CD4-positive, alpha-beta T cell treated with Interleukin-17A for 1 hour (primary cell): ENCODE data around the gene PRKN.
A peak's percentile ranks its signal among the peaks of the same experiment; 100 is the strongest.

ENCODE experiments used
- DNase-seq: peaks from one replicate; pipeline ENCODE4 v3.0.0-alpha.2; 2020

The PRKN gene

DNA sequence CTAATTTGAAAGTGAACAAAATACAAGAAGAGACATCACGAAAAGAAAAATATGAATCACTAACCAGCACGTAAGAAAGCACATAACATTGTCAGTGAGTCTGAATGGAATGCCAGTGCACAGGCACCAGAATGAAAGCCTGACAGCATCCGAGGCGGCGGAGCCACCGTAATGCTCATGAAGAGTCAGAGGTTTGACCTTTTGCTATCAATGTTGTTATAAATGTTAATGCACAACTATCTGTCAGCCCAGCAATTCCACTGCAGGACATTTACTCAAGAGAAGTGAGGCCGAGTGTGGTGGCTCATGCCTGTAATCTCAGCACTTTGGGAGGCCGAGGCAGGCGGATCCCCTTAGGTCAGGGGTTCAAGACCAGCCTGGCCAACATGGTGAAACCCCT is 562.1 kb downstream of the PRKN start:
- no peak for DNase-seq

DNA sequence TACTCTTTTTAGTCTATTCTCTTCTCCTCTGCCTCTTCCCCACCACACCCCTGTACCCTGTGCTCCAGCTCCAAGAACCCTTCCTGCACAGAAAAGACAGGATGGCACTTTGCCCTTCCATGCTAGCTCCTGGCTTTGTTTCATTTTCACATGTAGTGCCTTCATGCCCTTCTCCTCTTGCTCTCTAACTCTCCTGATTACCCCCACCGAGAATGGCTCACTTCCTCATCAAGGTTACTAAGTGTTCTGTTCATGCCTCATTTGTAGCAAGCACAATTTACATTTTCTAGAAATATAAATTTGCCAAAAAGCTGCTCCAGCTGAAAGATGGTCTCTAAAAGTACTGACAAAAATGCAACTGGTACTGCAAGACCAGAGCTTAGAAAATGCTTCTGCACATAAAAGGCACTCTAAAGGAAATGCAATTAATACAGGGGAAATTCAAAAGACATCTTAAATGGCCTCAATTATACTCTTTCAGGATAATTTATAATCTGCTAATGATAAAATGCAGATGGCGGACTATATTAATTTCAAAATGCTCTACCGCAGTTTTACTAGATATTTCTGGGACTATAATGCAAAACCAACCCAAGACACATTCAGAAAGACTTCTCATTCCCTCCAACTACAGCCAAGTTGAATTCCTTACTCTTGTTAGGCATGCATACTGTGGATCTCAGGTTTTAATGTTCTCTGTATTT is 570.2 kb downstream of the PRKN start:
- DNase-seq: no peak

DNA sequence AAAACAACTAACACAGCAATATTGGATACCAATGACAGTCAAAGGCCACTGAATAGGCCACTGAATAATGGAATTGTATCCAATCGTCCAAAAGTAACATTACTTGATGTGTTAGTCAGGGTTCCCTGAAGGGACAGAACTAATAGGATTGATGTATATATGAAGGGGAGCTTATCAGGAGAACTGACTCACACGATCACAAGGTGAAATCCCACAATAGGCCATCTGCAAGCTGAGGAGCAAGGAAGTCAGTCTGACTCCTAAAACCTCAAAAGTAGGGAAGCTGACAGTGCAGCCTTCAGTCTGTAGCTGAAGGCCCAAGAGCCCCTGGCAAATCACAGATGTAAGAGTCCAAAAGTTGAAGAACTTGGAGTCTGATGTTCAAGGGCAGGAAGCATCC is 571.4 kb downstream of the PRKN start:
- no peak for DNase-seq

DNA sequence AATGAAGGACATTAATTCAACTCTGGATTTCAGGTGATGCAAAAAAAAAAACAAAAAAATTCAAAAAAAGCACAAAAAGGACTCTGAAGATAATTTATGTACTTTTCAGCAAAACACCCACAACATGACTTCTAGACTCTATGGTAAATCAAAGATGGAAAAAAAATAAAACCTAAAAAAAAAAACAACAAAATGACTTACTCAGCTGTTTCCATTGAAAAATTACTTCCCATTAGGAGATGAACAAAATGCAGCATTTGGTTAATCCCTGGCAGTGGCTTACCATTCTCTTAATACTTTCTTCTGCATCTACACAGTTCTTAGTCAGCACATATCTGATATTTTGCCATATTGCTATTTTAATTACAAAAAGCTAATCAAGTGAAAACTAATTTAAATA is 572.6 kb downstream of the PRKN start:
- no peak for DNase-seq

DNA sequence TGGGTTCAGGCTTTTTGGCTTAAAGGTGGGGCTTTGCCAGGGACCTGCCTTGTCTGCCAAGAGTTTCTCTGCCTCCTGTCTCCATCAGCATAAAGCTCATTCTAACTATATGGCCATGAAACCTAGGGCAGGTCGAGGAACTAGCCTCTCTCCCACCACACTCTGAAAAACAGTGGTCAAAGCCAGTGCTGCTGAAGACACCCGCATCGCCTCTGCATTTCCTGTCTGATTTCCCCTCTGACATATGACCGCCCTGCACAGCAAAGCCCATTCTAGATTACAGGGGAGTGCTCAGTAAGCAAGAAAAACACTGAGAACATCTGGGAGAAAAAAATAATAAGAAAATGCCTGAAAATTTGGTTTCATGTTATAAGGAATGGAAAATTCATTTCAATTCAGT is 573.6 kb downstream of the PRKN start:
- DNase-seq: no peak

DNA sequence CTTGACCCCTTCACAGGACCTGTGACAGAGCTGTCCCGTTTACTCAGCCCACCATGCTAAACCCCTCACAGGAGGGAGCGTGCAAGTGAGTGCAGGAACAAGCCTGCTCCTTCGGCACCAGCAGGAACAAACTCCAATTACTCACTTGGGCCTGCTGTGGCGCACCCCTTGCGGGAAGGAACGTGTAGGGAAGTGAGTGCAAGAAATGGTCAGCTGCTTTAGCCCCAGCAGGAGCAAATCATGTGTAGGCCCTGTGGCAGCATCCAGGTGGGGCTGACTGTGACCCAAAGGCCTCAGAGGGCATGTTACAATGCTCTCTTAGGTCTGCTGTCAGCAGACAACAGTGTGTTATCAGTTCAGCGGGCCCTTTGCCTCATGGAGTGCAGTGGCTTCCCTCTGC is 574.4 kb downstream of the PRKN start:
- no peak for DNase-seq

DNA sequence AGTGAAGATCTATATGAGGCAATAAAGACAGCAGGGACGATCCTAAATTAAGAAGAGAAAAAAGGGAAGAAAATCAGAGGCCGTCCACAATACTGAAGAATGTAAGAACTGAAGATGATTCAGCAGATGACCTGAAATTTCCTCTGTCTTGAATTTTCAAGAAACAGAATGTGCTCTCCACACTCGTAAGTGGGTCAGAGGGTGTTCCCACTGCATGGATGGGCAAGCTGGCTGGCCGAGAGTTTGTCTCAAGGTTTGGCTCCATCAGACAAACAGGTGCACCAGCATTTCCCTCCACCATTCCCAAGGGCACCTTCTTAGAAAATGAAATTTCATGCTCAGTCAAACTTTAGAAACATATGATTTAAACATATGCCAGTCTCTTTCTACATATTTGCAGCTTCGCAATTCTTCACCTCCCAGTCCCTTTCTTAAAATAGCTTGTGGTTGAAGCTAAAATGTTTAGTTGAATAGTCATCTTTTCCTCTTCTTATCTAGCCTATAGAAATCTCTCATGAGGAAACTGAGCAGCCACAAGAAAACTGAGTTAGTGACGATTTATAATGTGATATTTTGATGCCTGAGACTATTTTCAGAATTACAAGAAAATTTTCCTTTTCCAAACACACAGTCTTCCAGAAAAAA is 576.4 kb downstream of the PRKN start:
- DNase-seq: no peak

DNA sequence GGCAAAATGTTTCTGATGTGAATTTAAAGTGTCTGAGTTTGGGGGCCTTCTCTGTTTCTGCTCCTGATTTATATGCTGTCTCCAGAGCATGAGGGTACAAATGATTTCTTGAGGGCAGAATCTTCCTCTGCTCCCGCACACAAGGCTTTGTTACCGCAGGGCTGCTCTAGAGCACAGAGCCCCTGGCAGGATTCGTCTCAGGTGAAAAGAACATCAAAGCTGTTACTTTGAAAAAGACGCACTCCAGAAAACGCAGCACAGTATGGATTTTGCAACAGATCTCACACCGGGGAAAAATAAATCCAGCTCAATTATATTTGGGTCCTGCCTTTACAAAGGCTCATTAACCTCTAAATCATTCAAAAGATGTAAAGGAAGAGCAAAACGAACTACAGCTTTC is 577.3 kb downstream of the PRKN start:
- no peak for DNase-seq

DNA sequence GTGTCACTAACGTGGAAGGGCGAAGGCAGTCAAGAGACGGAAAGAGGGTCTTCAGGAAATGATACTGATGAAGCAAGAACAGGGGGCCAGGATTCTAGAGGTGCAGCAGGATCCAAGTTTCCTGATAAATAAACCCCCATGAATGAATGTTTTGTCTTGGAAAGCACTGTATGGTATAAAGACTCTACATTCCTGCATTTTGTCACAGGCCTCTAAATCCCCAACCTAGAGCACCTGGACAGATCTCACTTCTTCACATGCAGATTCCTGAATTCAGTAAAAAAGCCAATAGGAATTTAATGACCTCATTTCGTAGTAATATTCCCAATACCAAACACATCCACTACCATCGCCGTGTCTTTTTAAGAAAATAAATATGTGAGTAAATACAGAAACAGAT is 577.8 kb downstream of the PRKN start:
- DNase-seq: no peak

DNA sequence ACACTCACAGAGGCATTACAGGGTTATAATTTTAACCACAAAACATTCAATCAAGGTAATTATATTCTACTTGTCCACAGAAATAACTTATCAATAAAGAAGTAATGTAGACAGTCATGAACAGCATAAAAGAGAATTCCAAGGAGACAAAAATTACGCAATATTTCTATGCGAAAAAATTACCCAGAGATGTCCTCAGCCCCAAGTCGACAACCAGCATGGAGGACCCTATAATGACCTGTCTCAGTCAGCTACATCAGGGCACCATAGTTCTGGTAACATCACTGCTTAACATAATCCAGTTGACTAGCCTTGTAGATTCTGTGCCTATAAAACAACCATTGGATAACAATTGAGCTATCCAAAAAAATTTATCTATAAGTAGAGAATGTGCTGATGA is 579.8 kb downstream of the PRKN start:
- DNase-seq: no peak

DNA sequence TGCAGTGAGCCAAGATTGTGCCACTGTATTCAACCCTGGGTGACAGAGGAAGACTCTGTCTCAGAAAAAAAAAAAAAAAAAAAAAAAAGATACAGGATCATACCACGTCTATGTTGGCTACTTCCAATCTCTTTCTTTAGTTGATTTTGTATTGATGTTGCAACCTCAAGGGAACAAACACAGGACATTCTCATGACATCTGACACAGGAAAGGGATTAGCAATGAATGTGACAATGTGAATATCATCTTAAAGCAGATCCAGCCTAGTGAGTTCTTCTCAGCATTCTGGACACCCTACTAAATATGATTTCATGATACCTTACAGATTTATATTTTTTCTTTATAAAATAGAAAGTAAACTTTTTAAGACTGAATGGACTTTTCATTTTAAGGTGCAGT is 580.3 kb downstream of the PRKN start:
- no peak for DNase-seq

DNA sequence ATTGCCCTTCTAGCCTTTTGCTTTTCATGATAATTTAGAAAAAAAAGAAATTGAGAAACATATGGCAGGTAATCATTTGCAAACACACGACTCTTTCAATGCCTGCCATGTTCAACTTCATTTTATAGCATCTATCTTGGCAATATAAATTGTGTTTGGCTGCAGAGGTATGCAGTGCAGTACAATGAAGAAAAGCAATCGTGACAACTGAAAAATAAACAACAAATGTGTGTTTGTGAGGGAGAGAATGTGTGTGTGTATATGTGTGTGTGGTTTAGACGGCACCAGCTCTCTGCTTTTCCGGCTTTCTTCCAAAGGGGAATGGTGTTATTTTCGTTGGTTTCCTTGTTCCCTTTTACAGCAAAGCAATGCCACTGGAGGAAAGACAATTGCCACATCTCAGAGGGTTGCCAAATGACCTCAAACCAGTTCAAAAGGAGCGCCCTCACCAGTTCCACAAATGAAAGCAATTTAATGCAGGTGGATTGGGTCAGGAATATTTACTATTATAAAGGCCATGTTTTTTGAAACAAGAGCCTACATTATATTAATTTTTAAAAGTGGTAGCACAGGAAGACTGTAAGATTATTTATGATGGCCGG is 587.2 kb downstream of the PRKN start:
- no peak for DNase-seq

DNA sequence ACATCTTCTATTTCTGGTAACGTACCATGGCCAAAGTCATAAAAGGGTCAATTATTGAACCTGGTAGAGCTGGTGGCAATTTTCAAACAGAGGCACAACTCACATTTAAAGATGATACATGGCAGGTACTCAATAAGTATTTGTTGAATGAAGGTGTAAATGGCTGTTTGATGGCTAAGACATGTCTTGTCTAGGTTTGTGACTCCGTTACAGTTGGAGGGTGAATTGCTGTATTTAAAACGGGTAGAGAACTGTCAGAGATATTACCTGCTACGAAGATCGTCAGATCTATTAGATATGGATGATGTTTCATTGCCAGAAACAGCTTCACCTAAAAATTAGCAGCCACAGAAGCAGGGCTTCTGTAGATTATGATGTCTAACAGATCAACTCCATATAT is 601.9 kb downstream of the PRKN start:
- DNase-seq: no peak

DNA sequence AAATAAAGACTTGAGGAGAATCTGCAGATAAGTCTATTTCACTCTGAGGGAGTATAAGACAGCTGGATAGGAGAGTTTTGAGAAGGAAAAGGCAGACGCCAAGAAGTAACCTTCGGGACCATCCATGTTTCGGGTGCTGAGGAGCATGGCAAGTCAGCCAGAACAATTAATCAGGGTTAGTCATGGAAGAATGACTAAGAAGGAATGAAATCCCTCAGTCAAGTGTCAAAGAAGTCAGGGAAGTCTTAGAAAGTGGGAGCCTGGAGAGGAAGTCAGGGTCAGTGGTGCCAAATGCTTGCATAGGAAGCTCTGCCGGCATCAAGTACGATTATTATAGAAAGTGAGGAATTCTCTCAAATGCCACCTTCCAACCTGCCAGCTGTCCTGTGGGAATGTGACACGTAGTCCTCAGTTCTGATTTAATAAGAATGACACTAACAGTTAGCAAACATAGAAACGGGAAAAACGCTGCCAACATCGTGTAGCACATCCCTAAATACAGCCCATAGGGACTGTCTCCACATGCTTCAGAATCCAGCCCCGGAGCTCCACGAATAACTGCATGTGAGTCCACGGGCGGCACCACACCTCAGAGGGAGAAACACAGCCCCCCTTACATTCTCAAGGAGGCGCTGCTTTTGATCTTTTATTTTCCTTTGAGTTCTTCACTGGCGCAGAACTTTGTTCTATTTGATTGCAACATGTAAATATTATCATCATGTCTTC is 602.7 kb downstream of the PRKN start:
- DNase-seq: no peak

DNA sequence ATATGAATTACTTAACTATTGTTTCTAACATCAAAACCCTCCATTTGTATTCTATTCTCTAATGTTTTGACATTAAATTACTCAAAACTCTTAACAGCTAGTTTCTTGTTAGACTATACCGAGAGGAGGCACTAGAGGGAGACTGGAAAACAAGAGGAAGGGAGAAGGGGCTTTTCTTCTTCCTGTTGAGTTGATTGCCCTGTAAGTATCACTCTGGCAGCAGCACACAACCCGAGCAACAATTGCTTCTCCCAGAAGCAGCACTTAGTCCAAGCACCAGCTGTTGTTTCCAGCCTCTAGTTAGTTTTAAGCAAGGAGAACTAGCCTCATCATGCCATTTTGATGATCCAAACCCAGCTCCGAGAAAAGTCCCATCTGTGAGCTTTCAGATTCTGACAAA is 603.8 kb downstream of the PRKN start:
- no peak for DNase-seq

DNA sequence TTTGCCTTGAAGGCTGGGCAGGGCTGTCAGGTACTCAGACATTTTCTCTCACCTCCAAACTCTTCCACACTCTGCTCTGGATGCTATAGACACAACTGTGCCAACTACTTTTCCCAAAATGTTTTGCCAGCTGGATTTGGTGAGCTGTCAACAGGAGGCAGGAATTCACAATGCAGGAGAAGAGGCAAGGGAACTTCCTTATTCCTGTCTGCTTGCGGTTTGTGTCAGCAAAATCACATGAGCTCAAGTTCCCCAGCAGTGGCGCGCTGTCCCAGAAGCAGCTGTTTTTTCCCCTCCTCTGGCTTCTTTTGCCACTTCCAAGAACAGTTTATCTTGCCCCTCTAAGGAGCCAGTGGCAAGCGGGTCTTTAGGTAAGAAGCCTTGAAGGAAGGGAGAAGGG is 608.2 kb downstream of the PRKN start:
- peak; percentile 2 for DNase-seq

DNA sequence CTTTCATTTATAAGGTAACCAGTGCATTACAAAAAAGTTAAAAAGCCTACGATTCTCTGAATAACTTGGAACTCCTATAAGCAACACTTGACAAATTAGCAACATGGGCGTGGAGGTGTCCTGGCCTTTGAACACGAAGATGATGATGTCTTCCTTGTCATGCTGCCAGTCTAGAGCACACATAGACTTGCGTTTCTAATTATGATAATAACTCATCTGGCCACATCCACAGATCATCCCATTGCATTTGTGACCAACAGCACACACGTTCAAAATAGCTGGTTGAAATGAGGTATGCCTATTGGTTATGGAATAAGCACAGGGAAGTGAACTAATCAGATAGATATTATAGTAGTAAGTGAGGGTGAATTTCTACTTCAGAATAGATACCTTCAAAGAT is 608.9 kb downstream of the PRKN start:
- no peak for DNase-seq

DNA sequence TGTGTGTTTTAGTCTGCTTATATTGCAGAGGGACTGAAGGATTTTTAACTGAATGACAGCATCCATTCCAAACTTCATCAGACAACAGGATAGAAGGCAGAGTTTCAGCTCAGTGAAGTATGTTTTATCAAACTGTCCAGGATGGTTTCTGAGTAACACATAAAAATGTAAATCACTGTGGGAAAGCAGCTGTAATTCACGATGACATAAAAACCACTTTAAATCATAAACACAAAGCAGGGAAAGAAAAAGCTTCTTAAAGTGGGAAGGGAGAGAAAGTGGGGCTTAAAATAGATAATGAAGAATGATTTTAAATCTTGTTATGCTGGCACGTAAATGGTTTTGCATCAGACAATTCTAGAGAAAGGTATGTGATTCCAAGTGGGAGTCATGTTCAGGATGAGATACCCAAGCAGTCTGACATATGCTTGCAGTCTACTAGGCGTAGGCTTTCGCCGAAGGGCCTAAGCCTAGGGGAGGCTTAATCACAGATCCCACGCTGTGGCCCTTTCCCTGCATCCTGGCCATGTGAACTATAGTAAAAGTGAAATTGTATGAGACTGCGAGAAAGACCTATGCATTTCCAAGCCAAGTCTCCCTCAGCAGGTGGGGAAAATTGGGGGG is 610.6 kb downstream of the PRKN start:
- DNase-seq: no peak

DNA sequence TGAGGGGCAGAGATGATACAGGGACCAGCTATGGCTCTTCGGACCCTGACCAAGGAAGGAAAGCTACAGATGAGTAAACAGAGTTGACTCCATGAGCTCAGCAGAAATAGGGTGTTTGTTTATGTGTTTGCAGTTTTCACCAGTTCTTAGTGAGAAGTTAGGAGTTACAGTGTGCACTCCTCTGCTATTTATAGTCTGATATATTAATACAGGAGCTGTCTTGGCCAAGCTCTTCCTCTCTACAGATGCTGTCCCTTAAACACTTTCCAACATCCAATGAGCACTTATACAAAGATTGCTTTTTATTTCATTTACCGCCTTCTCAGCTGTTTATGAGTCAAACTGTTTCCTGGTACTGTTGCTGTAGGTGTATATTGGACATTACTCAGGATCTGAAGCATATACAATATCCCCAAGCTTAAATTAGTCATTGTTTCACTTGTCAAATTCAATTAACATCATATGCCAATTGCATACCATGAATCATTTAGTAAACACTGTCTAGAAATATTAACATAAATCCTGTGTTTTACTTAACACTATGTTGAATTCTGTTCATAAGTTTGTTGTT is 618.0 kb downstream of the PRKN start:
- DNase-seq: no peak

DNA sequence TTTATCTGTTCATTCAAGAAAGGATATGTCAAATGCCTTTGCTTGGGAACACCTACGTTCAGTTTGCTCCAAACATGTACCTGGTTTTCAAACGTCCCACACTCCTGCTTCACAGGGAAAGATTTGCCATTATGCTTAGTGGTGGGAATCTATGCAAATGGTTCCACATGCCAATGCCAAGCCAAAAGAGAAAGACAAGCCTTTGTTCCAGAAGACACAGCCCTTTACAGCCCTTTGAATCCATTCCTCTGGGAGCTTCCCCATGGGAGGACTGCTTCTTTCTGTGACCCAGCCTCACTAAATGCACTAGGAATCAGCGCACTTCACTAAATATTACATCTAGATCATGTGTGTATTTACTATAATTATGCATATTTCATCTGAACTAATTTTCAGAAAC is 619.5 kb downstream of the PRKN start:
- no peak for DNase-seq

DNA sequence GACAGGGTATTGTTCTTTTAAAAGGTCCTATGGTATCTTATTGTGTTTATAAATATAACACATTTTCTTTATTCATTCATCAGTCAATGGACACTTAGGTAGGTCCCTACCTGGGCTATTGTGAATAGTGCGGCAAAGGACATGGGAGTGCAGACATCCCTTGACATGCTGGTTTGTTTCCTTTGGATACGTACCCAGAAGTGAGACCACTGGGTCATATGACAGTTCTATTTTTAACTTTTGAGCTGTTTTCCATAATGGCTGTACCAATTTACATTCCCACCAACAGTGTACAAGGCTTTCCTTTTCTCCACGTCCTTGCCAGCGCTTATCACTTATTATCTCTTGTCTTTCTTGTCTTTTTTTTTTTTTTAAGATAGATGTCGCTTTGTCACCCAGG is 627.5 kb downstream of the PRKN start:
- no peak for DNase-seq

DNA sequence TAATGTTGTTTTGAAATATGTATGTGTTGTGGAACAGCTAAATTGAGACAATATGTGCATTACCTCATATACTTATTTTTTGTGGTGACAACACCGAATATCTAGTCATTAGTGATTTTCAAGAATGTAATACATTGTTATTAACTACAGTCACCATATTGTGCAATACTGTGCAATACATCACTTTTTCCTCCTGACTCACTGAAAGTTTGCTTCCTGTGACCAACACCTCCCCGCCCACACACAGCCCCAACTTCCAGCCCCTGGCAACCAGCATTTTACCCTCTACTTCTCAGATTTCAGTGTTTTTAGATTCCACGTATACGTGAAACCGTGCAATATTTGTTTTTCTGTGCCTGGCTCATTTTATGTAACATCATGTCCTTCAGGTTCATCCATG is 627.9 kb downstream of the PRKN start:
- peak; percentile 7 for DNase-seq

DNA sequence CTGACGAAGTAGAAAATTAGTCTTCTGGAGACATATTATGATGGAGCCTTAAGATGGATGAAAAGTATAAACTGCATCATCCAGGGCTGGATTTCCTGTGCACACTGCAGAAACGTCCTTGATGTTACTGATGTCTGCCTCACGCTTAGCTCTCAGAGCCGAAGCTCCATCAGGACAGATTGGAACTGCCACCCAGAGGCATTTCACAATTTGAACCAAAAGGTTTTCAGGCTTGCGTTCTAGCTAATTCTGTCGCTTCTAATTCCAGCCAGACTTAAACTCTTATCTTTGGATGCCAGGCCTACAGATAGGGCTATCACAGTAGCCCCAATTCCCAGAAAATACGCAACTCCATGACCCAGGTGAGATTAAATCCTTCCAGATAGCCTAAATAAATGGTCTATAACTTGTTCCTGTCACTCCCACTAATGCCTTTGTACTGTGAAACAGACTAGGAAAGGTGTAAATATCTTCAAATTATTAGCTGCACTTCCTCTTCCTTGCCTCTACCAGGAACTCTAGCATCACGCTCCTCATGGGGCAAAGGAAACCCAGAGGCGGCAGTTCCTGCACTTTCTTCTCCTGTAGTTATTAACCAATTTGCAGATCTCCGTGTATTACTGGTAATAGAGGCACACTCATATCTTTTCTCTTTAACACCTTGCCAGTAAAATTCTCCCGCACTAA is 634.6 kb downstream of the PRKN start:
- no peak for DNase-seq
